ENCODE data around the gene HAUS7.

HAUS7 gene

GRCh38 chrX:153470411-153471363 is at the start of gene HAUS7:
Gene HAUS7, minus strand, starts transcription at chrX:153470576. Its CDS starts 19 bp downstream, at chrX:153470557.
- peak; percentile 90 for DNase-seq

- no peak for DNase-seq
These were observed 49.4 kb upstream of the HAUS7 start for GRCh38 chrX:153519569-153520286.

- DNase-seq: no peak
These were observed 47.8 kb upstream of the HAUS7 start for GRCh38 chrX:153517946-153518834.

GRCh38 chrX:153517423-153517822 is 47.0 kb upstream of the HAUS7 start, which contains the start of gene ATP2B3:
Gene ATP2B3, plus strand, starts transcription at chrX:153517642. Its CDS starts 18,606 bp downstream, at chrX:153536248.
- DNase-seq: no peak

GRCh38 chrX:153516073-153516472 is 45.7 kb upstream of the HAUS7 start:
- DNase-seq: no peak

GRCh38 chrX:153515435-153515834 is 45.1 kb upstream of the HAUS7 start:
- no peak for DNase-seq

GRCh38 chrX:153514259-153514658 is 43.9 kb upstream of the HAUS7 start:
- DNase-seq: no peak

GRCh38 chrX:153513265-153513664 is 42.9 kb upstream of the HAUS7 start:
- no peak for DNase-seq

GRCh38 chrX:153512501-153512893 is 42.1 kb upstream of the HAUS7 start:
- no peak for DNase-seq

- no peak for DNase-seq
These were observed 41.6 kb upstream of the HAUS7 start for GRCh38 chrX:153511784-153512500.

- no peak for DNase-seq
These were observed 40.0 kb upstream of the HAUS7 start for GRCh38 chrX:153510383-153510782.

- DNase-seq: no peak
These were observed 39.2 kb upstream of the HAUS7 start for GRCh38 chrX:153509592-153509991.

- peak; percentile 78 to 82 for DNase-seq
These were observed 37.3 kb upstream of the HAUS7 start for GRCh38 chrX:153507484-153508178.

GRCh38 chrX:153505361-153505760 is 35.0 kb upstream of the HAUS7 start:
- no peak for DNase-seq

- DNase-seq: no peak
These were observed 34.2 kb upstream of the HAUS7 start for GRCh38 chrX:153504445-153505016.

GRCh38 chrX:153502796-153503195 is 32.4 kb upstream of the HAUS7 start:
- DNase-seq: no peak

- DNase-seq: no peak
These were observed 31.8 kb upstream of the HAUS7 start for GRCh38 chrX:153502131-153502530.

- DNase-seq: no peak
These were observed 31.2 kb upstream of the HAUS7 start for GRCh38 chrX:153501530-153501929.

- DNase-seq: no peak
These were observed 30.4 kb upstream of the HAUS7 start for GRCh38 chrX:153500676-153501280.

- no peak for DNase-seq
These were observed 29.5 kb upstream of the HAUS7 start for GRCh38 chrX:153499876-153500275.

- no peak for DNase-seq
These were observed 29.0 kb upstream of the HAUS7 start for GRCh38 chrX:153499341-153499740.
